PFSK-1 (cell line): ENCODE data around the gene COL11A2.

ENCODE experiments used
- FOXP2 ChIP-seq: optimal IDR thresholded peaks from 2 replicates; pipeline ENCODE3; 2011; ENCODE audit warnings: borderline replicate concordance, control low read depth, inconsistent platforms; ENCODE audit not compliant: insufficient read depth; ENCODE audit errors: extremely low read length, extremely low read depth
- POLR2AphosphoS5 ChIP-seq: IDR thresholded peaks from 2 replicates; pipeline ENCODE4 v1.6.1; 2012; ENCODE audit warnings: low read depth, mild to moderate bottlenecking, control low read depth, low read length, moderate library complexity
- REST ChIP-seq, 2 experiments: IDR thresholded peaks; 2 replicates each; pipeline versions ENCODE4 v1.6.1 to v1.8.0; 2011 to 2012; ENCODE audit warnings: low read depth in 2 of 2, low read length in 2 of 2, control low read depth in 1 of 2, inconsistent platforms in 1 of 2, mild to moderate bottlenecking in 1 of 2, moderate library complexity in 1 of 2; ENCODE audit not compliant: insufficient read depth in 1 of 2
- SIN3A ChIP-seq: IDR thresholded peaks from 2 replicates; pipeline ENCODE4 v1.6.1; 2012; ENCODE audit warnings: mild to moderate bottlenecking, low read length, moderate library complexity, borderline replicate concordance; ENCODE audit not compliant: insufficient read depth
- TAF1 ChIP-seq: IDR thresholded peaks from 2 replicates; pipeline ENCODE4 v1.6.1; 2012; ENCODE audit warnings: low read length, control low read depth, borderline replicate concordance; ENCODE audit not compliant: insufficient read depth

Gene COL11A2

DNA sequence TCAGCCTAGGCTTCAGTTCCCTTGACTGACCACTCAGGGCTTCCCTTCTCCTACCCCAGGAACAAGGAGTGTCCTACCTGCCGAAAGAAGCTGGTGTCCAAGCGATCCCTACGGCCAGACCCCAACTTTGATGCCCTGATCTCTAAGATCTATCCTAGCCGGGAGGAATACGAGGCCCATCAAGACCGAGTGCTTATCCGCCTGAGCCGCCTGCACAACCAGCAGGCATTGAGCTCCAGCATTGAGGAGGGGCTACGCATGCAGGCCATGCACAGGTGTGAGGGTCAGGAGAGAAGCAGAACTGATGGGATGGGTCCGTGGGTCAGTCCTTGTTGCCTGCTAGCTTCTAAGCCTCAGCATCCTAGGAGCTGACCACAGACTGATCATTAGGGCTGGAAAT, 17.6 kb upstream of the COL11A2 start:
- TF ChIP-seq FOXP2 (no peak), REST (IDR thresholded peaks at IDR 0.05; ENCODE audit: insufficient read depth in 1 of 2, low read depth in 2 of 2, low read length in 2 of 2) (no peak), POLR2AphosphoS5 (no peak), TAF1 (no peak), SIN3A (no peak)

GRCh38 chr6:33208091-33208967, 16.1 kb upstream of the COL11A2 start, which contains the start of gene RING1:
Gene RING1 (plus strand): TSS chr6:33208500. CDS start chr6:33208823, 323 bp downstream.
- TF ChIP-seq POLR2AphosphoS5 (peak; percentile 65), TAF1 (peak; percentile 80), REST (IDR thresholded peaks at IDR 0.05; ENCODE audit: insufficient read depth in 1 of 2, low read depth in 2 of 2, low read length in 2 of 2) (0 out of 4 replicates have a peak, but pooled peaks of 1 of the 2 experiments have one; percentile 29), SIN3A (no peak)

DNA sequence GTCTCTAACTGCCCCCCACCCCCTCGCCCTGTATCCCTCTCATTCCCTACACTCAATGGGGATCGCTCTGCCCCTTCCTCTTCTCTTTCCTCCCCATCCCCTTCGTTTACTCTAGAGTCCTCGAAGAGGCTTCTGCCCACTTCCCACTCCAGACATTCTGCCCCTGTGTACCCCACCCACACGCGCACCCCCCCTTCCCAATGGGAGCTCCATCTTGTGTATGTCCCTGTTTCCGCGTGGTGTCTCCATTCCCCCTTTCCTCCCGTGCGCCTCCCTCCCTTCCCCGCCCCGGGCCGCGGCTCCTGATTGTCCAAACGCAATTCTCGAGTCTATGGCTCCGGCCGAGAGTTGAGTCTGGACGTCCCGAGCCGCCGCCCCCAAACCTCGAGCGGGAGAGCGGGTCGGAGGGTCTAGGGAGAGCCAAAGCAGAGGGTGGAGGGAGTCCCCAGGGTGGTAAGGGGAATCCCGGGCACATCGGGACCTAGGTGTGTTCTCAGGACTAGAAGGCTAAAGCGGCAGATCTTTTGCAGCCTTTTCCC, 15.4 kb upstream of the COL11A2 start:
- no peak for TF ChIP-seq POLR2AphosphoS5
- no peak for TF ChIP-seq TAF1
- TF ChIP-seq REST (IDR thresholded peaks at IDR 0.05; ENCODE audit: insufficient read depth in 1 of 2, low read depth in 2 of 2, low read length in 2 of 2) = no peak
- no peak for TF ChIP-seq SIN3A
- TF ChIP-seq FOXP2 = no peak

DNA sequence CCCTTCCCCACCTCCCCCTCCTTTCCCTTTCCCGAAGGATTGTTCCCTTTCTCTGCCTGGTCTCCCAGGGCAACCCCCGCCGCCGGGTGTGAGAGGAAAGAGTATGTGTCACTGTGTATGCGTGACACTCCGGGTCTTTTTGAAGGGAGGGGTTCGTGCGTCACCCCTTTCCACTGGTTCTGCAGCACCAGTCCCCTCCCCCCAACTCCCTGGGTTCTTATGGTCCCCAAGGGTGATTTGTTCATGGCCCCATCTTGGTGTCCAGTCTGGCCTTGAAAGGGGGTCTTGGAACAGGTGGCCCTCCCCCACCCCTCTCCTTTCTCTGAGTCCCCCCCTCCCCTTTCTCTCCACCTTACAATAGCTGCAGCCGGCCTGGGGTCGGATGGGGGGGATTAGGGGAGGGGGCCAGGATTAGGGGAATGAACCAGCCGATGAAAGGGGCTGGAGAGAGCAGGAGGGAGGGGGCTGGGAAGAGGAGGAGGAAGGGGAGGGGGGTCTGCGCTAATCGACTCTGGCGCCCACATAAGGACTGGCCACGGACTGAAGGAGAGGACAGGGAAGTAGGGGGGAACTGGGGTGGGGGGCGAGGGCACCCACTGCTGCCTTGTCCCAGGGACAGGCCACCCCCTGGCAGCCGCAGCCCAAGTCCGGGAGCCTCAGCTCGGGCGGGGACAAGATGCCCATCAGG, 14.7 kb upstream of the COL11A2 start:
- TF ChIP-seq REST (IDR thresholded peaks at IDR 0.05; ENCODE audit: insufficient read depth in 1 of 2, low read depth in 2 of 2, low read length in 2 of 2) = no peak
- TF ChIP-seq SIN3A = no peak
- no peak for TF ChIP-seq TAF1
- TF ChIP-seq POLR2AphosphoS5 = no peak
- TF ChIP-seq FOXP2 = no peak
